ENCODE measurements around the gene MGAT1.

The MGAT1 gene

GRCh38 chr5:180824630-180825476, 22.2 kb upstream of the MGAT1 start:
- TF ChIP-seq CTCF (IDR thresholded peaks at IDR 0.05; ENCODE audit: control insufficient read depth, insufficient read depth, low read depth, low read length, missing control alignments) = no peak
- no peak overlapping the region for H3K4me3 ChIP-seq (ENCODE audit: control insufficient read depth, low read depth, low read length)
- no peak for DNase-seq (ENCODE audit: low read depth)

GRCh38 chr5:180823940-180824629, 21.5 kb upstream of the MGAT1 start:
- no peak for DNase-seq (ENCODE audit: low read depth)
- no peak for TF ChIP-seq CTCF (IDR thresholded peaks at IDR 0.05; ENCODE audit: control insufficient read depth, insufficient read depth, low read depth, low read length, missing control alignments)
- H3K4me3 ChIP-seq (ENCODE audit: control insufficient read depth, low read depth, low read length) = no peak overlapping the region

- DNase-seq (ENCODE audit: low read depth) = no peak
- no peak for TF ChIP-seq CTCF (IDR thresholded peaks at IDR 0.05; ENCODE audit: control insufficient read depth, insufficient read depth, low read depth, low read length, missing control alignments)
- H3K4me3 ChIP-seq (ENCODE audit: control insufficient read depth, low read depth, low read length) = no peak overlapping the region
Observed at GRCh38 chr5:180823346-180823745, 20.7 kb upstream of the MGAT1 start.

GRCh38 chr5:180821538-180821937, 18.9 kb upstream of the MGAT1 start:
- DNase-seq (ENCODE audit: low read depth) = no peak
- no peak overlapping the region for H3K4me3 ChIP-seq (ENCODE audit: control insufficient read depth, low read depth, low read length)
- no peak for TF ChIP-seq CTCF (IDR thresholded peaks at IDR 0.05; ENCODE audit: control insufficient read depth, insufficient read depth, low read depth, low read length, missing control alignments)

GRCh38 chr5:180820788-180821321, 18.2 kb upstream of the MGAT1 start:
- no peak overlapping the region for H3K4me3 ChIP-seq (ENCODE audit: control insufficient read depth, low read depth, low read length)
- no peak for DNase-seq (ENCODE audit: low read depth)
- TF ChIP-seq CTCF (IDR thresholded peaks at IDR 0.05; ENCODE audit: control insufficient read depth, insufficient read depth, low read depth, low read length, missing control alignments) = no peak

GRCh38 chr5:180818677-180819341, 16.2 kb upstream of the MGAT1 start:
- TF ChIP-seq CTCF (IDR thresholded peaks at IDR 0.05; ENCODE audit: control insufficient read depth, insufficient read depth, low read depth, low read length, missing control alignments) = no peak
- no peak overlapping the region for H3K4me3 ChIP-seq (ENCODE audit: control insufficient read depth, low read depth, low read length)
- no peak for DNase-seq (ENCODE audit: low read depth)
